ENCODE measurements around the gene GPR137B. TPM values are rescaled to one million over a fixed set of nuclear protein-coding genes. Genes with fewer than 3 reads are reported as not detected.
"Not testable (repeated sequence)": the region's sequence is repeated elsewhere in the genome, so short reads cannot be mapped to it uniquely, and the experiment has no call there.

GPR137B gene
- total RNA-seq, 4 donors from 2014 or later: 6.0 to 16.2 (median 11.5) TPM

DNA sequence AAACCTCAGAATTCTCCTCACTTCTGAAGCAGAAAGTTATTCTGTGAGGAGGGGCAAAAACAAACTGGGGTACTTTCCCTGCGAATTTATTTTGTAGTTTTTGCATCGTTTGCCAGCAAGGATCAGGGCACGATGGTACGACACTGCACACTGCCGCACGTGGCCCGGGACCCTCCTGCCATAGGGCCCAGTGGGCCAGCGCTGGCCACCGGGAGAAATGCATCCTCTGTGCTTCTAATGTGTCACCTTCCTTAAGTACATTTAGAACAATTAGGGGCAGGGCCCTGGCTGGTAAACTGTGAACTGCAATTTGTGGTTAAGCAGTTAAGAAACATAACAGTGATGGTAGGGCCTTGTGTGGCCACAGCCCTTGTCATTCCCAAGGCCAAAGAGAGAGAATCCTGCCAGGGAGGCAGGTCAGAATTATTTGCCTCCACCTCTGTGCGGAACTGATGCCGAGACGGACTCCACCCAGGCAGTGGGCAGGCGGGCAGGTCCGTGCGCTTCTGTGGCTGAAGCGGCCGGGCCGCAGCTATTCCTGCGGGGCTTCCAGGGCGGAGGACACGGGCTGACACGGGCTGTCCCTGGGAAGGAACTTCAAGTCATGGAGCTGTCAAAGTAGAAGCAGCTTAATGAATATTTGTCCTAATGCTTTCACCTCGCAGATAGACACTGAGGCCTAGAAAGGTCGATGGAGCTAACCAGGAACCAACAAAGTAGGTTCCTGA, 12.5 kb downstream of the GPR137B start:
- 80 to 88% methylated on average over 1 to 24 of the region's 24 CpGs for WGBS, 2 donors (ENCODE audit: low coverage in 1 of 2)
- no peak for DNase-seq
- in situ Hi-C loops (cut with MboI; ENCODE audit: low pct_ligation_motif_present in 1 of 4, low pct_unique_long_range_greater_than_20kb in 1 of 4, low sequenced_read_pairs in 3 of 4): no loop called here

GRCh38 chr1:236155399-236155767, 13.0 kb downstream of the GPR137B start:
- DNase-seq: no peak
- TF ChIP-seq POLR2A (IDR thresholded peaks at IDR 0.05): no peak
- TF ChIP-seq CTCF (IDR thresholded peaks at IDR 0.05): no peak
- TF ChIP-seq POLR2AphosphoS5 (IDR thresholded peaks at IDR 0.05): no peak
- no peak for TF ChIP-seq EP300 (IDR thresholded peaks at IDR 0.05; ENCODE audit: low read depth)
- WGBS, 2 donors (ENCODE audit: low coverage in 1 of 2): 82% methylated on average over 11 of the region's 11 CpGs; no CpG with 5 or more reads in 1 of the 2 donors
- peaks cover 0 to 14% (median 3%) of the 10 kb centered on the region in 4 donors for H3K4me1 ChIP-seq
- intact Hi-C loops (cut with DNase I; ENCODE audit: low total_unique reads): no loop called here
- no peak overlapping the region for H3K27ac ChIP-seq
- H3K4me3 ChIP-seq: no peak overlapping the region
- no peaks in the 10 kb centered on the region for H3K27me3 ChIP-seq
- H3K36me3 ChIP-seq: no peaks in the 10 kb centered on the region
- in situ Hi-C loops (cut with MboI; ENCODE audit: low pct_ligation_motif_present in 1 of 4, low pct_unique_long_range_greater_than_20kb in 1 of 4, low sequenced_read_pairs in 3 of 4): no loop called here
- no peaks in the 10 kb centered on the region for H3K9me3 ChIP-seq

More for the DNA sequence above, 12.5 kb downstream of the GPR137B start:
- Histone ChIP-seq H3K27me3 (no peaks in the 10 kb centered on the region), H3K4me1 (peaks cover 0 to 14% (median 4%) of the 10 kb centered on the region in 4 donors), H3K4me3 (no peak overlapping the region), H3K36me3 (no peaks in the 10 kb centered on the region), H3K9me3 (no peaks in the 10 kb centered on the region), H3K27ac (no peak overlapping the region)
- intact Hi-C loops (cut with DNase I; ENCODE audit: low total_unique reads): no loop called here
- TF ChIP-seq POLR2A (IDR thresholded peaks at IDR 0.05): no peak
- TF ChIP-seq POLR2AphosphoS5 (IDR thresholded peaks at IDR 0.05): no peak
- no peak for TF ChIP-seq EP300 (IDR thresholded peaks at IDR 0.05; ENCODE audit: low read depth)
- TF ChIP-seq CTCF (IDR thresholded peaks at IDR 0.05): no peak

DNA sequence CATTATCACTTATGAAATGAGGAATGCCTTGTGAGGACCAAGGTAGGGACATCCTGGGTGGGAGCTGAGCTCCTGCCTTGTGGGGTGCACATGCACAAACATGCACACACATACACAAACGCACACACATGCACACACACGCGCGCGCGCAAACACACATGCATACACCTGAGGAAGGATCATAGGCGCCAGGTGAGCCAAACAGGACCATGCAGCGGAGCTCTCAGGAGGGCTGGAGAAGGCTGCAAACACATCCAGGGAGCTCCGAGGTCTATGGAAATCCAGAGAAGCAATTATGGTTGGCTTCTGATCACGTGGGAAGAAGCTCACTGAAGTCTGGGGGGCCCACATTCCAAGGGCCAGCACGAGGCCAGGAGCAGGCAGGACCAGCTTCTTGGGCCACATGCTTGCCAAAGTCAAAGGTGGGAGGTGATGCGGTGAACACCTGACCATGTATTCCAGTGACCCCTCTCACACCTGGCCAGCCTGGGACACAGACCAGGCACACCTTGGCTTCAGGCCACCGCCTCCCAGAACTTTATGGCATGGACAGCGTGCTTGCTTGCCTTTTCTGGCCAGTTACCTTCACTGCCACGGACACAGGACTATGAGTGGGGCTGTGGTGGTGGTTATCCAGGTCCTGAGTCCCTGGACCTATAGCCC, 13.6 kb downstream of the GPR137B start:
- H3K9me3 ChIP-seq: no peaks in the 10 kb centered on the region
- DNase-seq: no peak
- in situ Hi-C loops (cut with MboI; ENCODE audit: low pct_ligation_motif_present in 1 of 4, low pct_unique_long_range_greater_than_20kb in 1 of 4, low sequenced_read_pairs in 3 of 4) (no loop called here), intact Hi-C loops (cut with DNase I; ENCODE audit: low total_unique reads) (no loop called here)
- H3K4me1 ChIP-seq: peaks cover 0 to 9% (median under 1%) of the 10 kb centered on the region in 4 donors
- H3K27ac ChIP-seq: no peak overlapping the region
- no peak overlapping the region for H3K4me3 ChIP-seq
- H3K27me3 ChIP-seq: no peaks in the 10 kb centered on the region
- 91% methylated on average over 15 of the region's 15 CpGs; no CpG with 5 or more reads in 1 of the 2 donors for WGBS, 2 donors (ENCODE audit: low coverage in 1 of 2)
- no peak for TF ChIP-seq POLR2A (IDR thresholded peaks at IDR 0.05)
- no peak for TF ChIP-seq CTCF (IDR thresholded peaks at IDR 0.05)
- TF ChIP-seq POLR2AphosphoS5 (IDR thresholded peaks at IDR 0.05): no peak
- no peak for TF ChIP-seq EP300 (IDR thresholded peaks at IDR 0.05; ENCODE audit: low read depth)
- no peaks in the 10 kb centered on the region for H3K36me3 ChIP-seq

DNA sequence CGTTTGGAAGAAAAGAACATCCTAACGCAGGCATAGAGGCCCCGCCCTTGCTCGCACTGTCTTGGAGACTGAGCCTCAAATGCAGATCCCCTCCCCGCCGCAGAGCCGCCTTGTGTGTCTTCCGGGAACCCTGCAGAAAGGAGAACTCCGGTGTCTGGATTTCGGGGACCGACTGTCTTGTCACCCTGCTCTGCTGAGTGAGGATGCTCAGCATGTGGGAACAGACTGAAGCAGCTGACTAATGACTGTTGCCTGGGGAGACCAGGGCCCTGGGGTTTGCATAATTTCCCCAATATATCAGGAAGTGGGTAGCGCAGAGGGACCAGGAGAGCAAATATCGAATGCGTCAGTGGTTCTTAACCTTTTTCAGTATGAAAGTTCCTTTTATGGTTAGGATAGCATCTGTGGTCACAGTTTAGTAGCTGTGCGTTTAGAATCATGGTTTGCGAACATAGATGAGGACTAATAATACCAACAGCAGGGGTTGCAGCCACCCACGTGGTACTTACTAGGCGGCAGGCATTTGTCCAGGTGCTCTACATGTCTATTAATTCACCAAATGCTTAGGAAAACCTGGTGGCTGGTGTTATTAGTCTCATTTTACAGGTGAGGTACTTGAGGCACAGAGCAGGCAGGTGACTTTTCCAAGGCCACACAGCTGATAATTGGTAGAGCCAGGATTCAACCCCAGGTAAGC, 14.3 kb downstream of the GPR137B start:
- no peak for TF ChIP-seq POLR2AphosphoS5 (IDR thresholded peaks at IDR 0.05)
- no peak for TF ChIP-seq EP300 (IDR thresholded peaks at IDR 0.05; ENCODE audit: low read depth)
- no peak for TF ChIP-seq POLR2A (IDR thresholded peaks at IDR 0.05)
- TF ChIP-seq CTCF (IDR thresholded peaks at IDR 0.05): no peak
- intact Hi-C loops (cut with DNase I; ENCODE audit: low total_unique reads) (no loop called here), in situ Hi-C loops (cut with MboI; ENCODE audit: low pct_ligation_motif_present in 1 of 4, low pct_unique_long_range_greater_than_20kb in 1 of 4, low sequenced_read_pairs in 3 of 4) (no loop called here)
- H3K4me1 ChIP-seq: peaks cover 0 to 8% (median 0%) of the 10 kb centered on the region in 4 donors
- H3K4me3 ChIP-seq: no peak overlapping the region
- DNase-seq: peak; percentile 36
- 69 to 74% methylated on average over 5 to 13 of the region's 18 CpGs for whole genome bisulfite sequencing, 2 donors (ENCODE audit: low coverage in 1 of 2)
- H3K36me3 ChIP-seq: no peaks in the 10 kb centered on the region
- H3K27me3 ChIP-seq: no peaks in the 10 kb centered on the region
- peaks cover 5% of the 10 kb centered on the region in 2 donors for H3K9me3 ChIP-seq
- H3K27ac ChIP-seq: no peak overlapping the region

DNA sequence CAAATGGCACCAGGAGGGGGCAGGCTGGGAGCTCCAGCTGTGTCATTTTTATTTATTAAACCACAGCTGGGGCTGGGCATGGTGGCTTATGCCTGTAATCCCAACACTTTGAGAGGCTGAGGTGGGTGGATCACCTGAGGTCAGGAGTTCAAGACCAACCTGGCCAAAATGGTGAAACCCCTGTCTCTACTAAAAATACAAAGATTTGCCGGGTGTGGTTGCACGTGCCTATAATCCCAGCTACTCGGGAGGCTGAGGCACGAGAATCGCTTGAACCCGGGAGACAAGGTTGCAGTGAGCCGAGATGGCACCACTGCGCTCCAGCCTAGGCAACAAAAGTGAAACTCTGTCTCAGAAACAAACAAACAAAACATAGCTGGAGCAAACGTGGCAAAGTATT, 15.7 kb downstream of the GPR137B start:
- H3K36me3 ChIP-seq; H3K27ac ChIP-seq; H3K4me3 ChIP-seq; in situ Hi-C loops (cut with MboI; ENCODE audit: low pct_ligation_motif_present in 1 of 4, low pct_unique_long_range_greater_than_20kb in 1 of 4, low sequenced_read_pairs in 3 of 4); DNase-seq; H3K27me3 ChIP-seq; intact Hi-C loops (cut with DNase I; ENCODE audit: low total_unique reads): not testable (repeated sequence)
- H3K4me1 ChIP-seq: peaks cover 0 to 13% (median 1%) of the 10 kb centered on the region in 4 donors
- WGBS, 2 donors (ENCODE audit: low coverage in 1 of 2): 81 to 85% methylated on average over 2 to 9 of the region's 9 CpGs
- H3K9me3 ChIP-seq: peaks cover 8 to 12% of the 10 kb centered on the region in 2 donors

Measured in transverse colon (tissue), 4 donors.